ENCODE measurements around the gene RPL27A. TPM values are rescaled to one million over a fixed set of nuclear protein-coding genes. Genes with fewer than 3 reads are reported as not detected.

Gene RPL27A
- total RNA-seq, 2 donors from 2014 or later: 320 to 1,209 TPM

GRCh38 chr11:8711895-8712442 lies 29.4 kb downstream of the RPL27A start:
- ATAC-seq (no peak), DNase-seq (no peak)
- H3K9me3 ChIP-seq: no peaks in the 10 kb centered on the region
- H3K36me3 ChIP-seq (replicated peaks in 1 of 2; ENCODE audit: insufficient read depth in 1 of 2, low read depth in 2 of 2): peaks cover 0 to 3% of the 10 kb centered on the region in 2 donors
- WGBS, 2 donors: 84 to 85% methylated on average over 5 of the region's 5 CpGs
- H3K4me3 ChIP-seq: no peak overlapping the region
- intact Hi-C loops (cut with DNase I): no loop called here
- no peak overlapping the region for H3K27ac ChIP-seq
- peaks cover 48% of the 10 kb centered on the region for H3K4me1 ChIP-seq
- H3K27me3 ChIP-seq: no peaks in the 10 kb centered on the region
- TF ChIP-seq CTCF (IDR thresholded peaks at IDR 0.05): no peak
- TF ChIP-seq POLR2A (IDR thresholded peaks at IDR 0.05): no peak

GRCh38 chr11:8712506-8712905 lies 29.9 kb downstream of the RPL27A start:
- no peak overlapping the region for H3K27ac ChIP-seq
- intact Hi-C loops (cut with DNase I): no loop called here
- peaks cover 48% of the 10 kb centered on the region for H3K4me1 ChIP-seq
- peaks cover 0 to 3% of the 10 kb centered on the region in 2 donors for H3K36me3 ChIP-seq (replicated peaks in 1 of 2; ENCODE audit: insufficient read depth in 1 of 2, low read depth in 2 of 2)
- TF ChIP-seq CTCF (IDR thresholded peaks at IDR 0.05) (no peak), POLR2A (IDR thresholded peaks at IDR 0.05) (no peak)
- DNase-seq (no peak), ATAC-seq (no peak)
- no peaks in the 10 kb centered on the region for H3K9me3 ChIP-seq
- H3K4me3 ChIP-seq: no peak overlapping the region
- H3K27me3 ChIP-seq: no peaks in the 10 kb centered on the region
- WGBS, 2 donors: 95% methylated on average over 12 of the region's 12 CpGs; no CpG with 5 or more reads in 1 of the 2 donors

- Histone ChIP-seq H3K9me3 (no peaks in the 10 kb centered on the region), H3K27ac (no peak overlapping the region), H3K4me3 (no peak overlapping the region), H3K36me3 (replicated peaks in 1 of 2; ENCODE audit: insufficient read depth in 1 of 2, low read depth in 2 of 2) (peaks cover 0 to 3% of the 10 kb centered on the region in 2 donors), H3K4me1 (peaks cover 46% of the 10 kb centered on the region), H3K27me3 (no peaks in the 10 kb centered on the region)
- ATAC-seq (no peak), DNase-seq (no peak)
- WGBS, 2 donors: 84 to 90% methylated on average over 5 to 8 of the region's 8 CpGs
- intact Hi-C loops (cut with DNase I): no loop called here
- no peak for TF ChIP-seq POLR2A (IDR thresholded peaks at IDR 0.05)
- TF ChIP-seq CTCF (IDR thresholded peaks at IDR 0.05): no peak
Measured at GRCh38 chr11:8713760-8714454, 31.3 kb downstream of the RPL27A start.

GRCh38 chr11:8714622-8715225 lies 32.1 kb downstream of the RPL27A start:
- Histone ChIP-seq H3K27me3 (no peaks in the 10 kb centered on the region), H3K4me3 (no peak overlapping the region), H3K27ac (peak overlapping the region in 1 of 4 donors; percentile 23), H3K4me1 (peaks cover 46% of the 10 kb centered on the region), H3K9me3 (no peaks in the 10 kb centered on the region), H3K36me3 (replicated peaks in 1 of 2; ENCODE audit: insufficient read depth in 1 of 2, low read depth in 2 of 2) (peaks cover 0 to 3% of the 10 kb centered on the region in 2 donors)
- intact Hi-C loops (cut with DNase I): no loop called here
- ATAC-seq (no peak), DNase-seq (no peak)
- 66 to 76% methylated on average over 4 of the region's 4 CpGs for WGBS, 2 donors
- TF ChIP-seq CTCF (IDR thresholded peaks at IDR 0.05) (no peak), POLR2A (IDR thresholded peaks at IDR 0.05) (no peak)
